HG03460 (cell line): ENCODE data around the gene COA5.

ENCODE experiments used
- ATAC-seq: cut with Tn5 transposase; IDR thresholded peaks from one replicate; pipeline ENCODE4 v1.9.1; 2021; ENCODE audit not compliant: unreplicated experiment

Gene COA5

DNA sequence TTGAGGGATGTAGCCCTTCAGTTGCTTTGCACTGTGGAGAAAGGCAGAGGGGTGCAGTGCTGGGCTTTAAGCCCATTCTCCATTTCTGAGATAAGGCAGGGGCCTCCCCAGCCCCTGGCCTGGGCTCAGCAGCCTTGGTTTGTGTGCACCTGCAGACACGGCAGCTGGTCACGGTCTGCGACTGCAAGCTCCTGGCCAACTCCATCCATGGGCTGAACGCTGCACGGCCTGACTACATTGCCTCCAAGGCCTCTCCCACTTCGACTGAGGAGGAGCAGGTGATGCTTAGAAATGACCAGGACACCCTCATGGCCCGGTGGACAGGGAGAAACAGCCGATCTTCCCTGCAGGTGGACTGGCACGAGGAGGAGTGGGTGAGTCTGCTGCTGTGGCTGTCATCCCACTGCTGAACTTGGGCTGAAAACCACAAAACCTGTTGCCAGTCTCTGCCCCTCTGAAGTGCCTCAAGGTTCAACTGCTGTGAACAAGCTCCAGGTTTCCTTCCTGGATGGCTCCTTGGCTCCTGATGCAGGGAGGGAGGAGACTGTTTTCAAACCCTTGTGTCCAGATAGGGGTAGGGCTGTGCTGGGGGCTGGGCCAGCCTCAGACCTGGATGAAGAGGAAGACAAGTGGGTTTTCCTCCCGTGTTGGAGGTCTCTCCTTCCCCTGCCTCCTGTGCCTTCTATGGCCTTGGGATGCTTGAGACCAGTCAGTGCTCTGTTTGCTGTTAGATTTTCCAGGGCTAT is 54.0 kb downstream of the COA5 start:
- ATAC-seq: no peak

DNA sequence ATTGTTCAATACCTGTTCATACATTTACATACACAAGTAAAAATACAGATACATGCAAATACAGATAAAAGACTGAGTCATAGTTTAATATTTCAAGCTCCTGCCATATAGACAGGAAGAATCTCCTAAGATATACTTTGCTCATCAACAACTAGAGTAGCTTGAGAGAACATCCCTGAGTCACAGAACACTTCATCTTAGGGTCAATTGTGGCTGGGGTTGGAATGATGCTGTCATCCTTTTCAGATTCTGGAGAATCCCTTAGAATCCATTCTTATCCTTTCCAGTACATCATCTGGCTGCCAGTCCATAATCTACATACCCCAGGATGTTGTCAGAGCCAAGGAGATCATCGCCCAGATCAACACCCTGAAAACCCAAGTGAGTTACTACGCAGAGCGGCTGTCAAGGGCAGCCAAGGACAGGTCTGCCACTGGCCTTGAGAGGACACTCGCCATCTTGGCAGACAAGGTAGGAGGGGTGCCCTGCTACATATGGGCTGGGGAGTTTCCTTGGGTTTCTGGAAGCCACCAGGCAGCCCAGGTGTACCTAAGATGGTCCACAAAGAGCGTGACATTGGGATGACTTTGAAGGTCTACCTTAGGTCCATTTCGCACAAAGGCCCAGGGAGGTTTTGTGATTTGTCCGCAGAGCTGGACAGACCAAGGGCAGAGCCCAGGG is 55.7 kb downstream of the COA5 start:
- ATAC-seq: no peak

DNA sequence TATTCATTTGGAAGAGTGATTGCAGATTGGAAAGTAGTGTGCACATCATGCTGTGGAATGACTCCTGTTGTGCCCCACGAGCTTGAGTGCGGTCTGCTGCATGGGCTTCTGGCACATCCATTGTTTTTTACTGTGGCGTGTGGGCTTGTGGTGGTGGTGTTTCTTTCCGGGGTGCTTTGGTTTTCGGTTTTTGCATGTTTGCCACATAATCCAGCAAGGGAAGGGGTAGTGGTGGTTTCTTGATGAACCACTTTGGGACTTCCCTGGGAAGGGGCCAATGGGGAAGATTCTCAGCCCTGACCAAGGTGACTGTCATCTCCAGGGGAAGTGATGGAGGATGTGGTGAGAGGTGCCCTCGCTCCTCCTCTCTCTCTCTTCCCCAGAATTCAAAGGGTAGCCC is 57.0 kb downstream of the COA5 start:
- no peak for ATAC-seq

DNA sequence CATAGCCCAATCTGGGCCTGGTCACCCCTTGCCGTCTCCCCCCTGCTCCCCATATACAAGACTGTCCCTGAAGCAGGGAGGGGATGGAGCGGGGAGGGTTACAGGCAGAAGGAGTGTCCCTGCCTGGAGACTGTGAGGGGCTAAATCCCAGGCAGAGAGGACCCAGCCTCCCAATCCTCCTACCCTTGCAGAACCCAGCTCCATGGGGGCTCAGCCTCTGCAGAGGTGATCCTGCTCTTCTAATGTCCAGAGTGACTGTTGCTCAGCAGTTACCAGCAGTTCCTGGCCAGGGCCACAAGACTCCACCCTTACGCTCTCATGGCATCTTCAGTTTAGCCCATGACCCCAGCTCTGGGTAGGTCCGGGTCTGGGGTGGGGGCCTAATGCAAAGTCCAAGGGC is 58.1 kb downstream of the COA5 start:
- no peak for ATAC-seq
